Measurements from ENCODE around the gene ZDHHC7. TPM values are rescaled to one million over a fixed set of nuclear protein-coding genes. Genes with fewer than 3 reads are reported as not detected.

The ZDHHC7 gene
- total and polyA plus RNA-seq, 2 of the 8 experiments (the other 6 are each of a cell fraction or from before 2014, with no cell fraction given) = 40.5 to 56.3 TPM

GRCh38 chr16:85017151-85017550, 5.8 kb upstream of the ZDHHC7 start (continued):
- TF ChIP-seq, protein P1, sequence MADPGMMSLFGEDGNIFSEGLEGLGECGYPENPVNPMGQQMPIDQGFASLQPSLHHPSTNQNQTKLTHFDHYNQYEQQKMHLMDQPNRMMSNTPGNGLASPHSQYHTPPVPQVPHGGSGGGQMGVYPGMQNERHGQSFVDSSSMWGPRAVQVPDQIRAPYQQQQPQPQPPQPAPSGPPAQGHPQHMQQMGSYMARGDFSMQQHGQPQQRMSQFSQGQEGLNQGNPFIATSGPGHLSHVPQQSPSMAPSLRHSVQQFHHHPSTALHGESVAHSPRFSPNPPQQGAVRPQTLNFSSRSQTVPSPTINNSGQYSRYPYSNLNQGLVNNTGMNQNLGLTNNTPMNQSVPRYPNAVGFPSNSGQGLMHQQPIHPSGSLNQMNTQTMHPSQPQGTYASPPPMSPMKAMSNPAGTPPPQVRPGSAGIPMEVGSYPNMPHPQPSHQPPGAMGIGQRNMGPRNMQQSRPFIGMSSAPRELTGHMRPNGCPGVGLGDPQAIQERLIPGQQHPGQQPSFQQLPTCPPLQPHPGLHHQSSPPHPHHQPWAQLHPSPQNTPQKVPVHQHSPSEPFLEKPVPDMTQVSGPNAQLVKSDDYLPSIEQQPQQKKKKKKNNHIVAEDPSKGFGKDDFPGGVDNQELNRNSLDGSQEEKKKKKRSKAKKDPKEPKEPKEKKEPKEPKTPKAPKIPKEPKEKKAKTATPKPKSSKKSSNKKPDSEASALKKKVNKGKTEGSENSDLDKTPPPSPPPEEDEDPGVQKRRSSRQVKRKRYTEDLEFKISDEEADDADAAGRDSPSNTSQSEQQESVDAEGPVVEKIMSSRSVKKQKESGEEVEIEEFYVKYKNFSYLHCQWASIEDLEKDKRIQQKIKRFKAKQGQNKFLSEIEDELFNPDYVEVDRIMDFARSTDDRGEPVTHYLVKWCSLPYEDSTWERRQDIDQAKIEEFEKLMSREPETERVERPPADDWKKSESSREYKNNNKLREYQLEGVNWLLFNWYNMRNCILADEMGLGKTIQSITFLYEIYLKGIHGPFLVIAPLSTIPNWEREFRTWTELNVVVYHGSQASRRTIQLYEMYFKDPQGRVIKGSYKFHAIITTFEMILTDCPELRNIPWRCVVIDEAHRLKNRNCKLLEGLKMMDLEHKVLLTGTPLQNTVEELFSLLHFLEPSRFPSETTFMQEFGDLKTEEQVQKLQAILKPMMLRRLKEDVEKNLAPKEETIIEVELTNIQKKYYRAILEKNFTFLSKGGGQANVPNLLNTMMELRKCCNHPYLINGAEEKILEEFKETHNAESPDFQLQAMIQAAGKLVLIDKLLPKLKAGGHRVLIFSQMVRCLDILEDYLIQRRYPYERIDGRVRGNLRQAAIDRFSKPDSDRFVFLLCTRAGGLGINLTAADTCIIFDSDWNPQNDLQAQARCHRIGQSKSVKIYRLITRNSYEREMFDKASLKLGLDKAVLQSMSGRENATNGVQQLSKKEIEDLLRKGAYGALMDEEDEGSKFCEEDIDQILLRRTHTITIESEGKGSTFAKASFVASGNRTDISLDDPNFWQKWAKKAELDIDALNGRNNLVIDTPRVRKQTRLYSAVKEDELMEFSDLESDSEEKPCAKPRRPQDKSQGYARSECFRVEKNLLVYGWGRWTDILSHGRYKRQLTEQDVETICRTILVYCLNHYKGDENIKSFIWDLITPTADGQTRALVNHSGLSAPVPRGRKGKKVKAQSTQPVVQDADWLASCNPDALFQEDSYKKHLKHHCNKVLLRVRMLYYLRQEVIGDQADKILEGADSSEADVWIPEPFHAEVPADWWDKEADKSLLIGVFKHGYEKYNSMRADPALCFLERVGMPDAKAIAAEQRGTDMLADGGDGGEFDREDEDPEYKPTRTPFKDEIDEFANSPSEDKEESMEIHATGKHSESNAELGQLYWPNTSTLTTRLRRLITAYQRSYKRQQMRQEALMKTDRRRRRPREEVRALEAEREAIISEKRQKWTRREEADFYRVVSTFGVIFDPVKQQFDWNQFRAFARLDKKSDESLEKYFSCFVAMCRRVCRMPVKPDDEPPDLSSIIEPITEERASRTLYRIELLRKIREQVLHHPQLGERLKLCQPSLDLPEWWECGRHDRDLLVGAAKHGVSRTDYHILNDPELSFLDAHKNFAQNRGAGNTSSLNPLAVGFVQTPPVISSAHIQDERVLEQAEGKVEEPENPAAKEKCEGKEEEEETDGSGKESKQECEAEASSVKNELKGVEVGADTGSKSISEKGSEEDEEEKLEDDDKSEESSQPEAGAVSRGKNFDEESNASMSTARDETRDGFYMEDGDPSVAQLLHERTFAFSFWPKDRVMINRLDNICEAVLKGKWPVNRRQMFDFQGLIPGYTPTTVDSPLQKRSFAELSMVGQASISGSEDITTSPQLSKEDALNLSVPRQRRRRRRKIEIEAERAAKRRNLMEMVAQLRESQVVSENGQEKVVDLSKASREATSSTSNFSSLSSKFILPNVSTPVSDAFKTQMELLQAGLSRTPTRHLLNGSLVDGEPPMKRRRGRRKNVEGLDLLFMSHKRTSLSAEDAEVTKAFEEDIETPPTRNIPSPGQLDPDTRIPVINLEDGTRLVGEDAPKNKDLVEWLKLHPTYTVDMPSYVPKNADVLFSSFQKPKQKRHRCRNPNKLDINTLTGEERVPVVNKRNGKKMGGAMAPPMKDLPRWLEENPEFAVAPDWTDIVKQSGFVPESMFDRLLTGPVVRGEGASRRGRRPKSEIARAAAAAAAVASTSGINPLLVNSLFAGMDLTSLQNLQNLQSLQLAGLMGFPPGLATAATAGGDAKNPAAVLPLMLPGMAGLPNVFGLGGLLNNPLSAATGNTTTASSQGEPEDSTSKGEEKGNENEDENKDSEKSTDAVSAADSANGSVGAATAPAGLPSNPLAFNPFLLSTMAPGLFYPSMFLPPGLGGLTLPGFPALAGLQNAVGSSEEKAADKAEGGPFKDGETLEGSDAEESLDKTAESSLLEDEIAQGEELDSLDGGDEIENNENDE (IDR thresholded peaks at IDR 0.05; ENCODE audit: insufficient replicate concordance, low read length) = no peak
- TF ChIP-seq HDAC6 (IDR thresholded peaks at IDR 0.05; ENCODE audit: low read depth, low read length) (no peak), E2F6 (IDR thresholded peaks at IDR 0.05) (no peak)

Measured in H1 (cell line).